ENCODE data around the gene IL6R.
A peak's percentile ranks its signal among the peaks of the same experiment; 100 is the strongest.

Gene IL6R

GRCh38 chr1:154471304-154471703 is 66.2 kb downstream of the IL6R start:
- H3K4me3 ChIP-seq (replicated peaks; ENCODE audit: low read depth, low read length), result no peak overlapping the region
- no peaks in the 10 kb centered on the region for H3K36me3 ChIP-seq (ENCODE audit: control insufficient read depth, insufficient read depth, low read length)
- DNase-seq (ENCODE audit: extremely low read depth, insufficient read length), result no peak
- H3K27me3 ChIP-seq (replicated peaks; ENCODE audit: control insufficient read depth, insufficient read depth, low read length), result no peaks in the 10 kb centered on the region; the same call in 1 of the 2 replicates
- TF ChIP-seq CTCF (IDR thresholded peaks at IDR 0.05; ENCODE audit: insufficient read depth, low read length, poor library complexity, severe bottlenecking), result no peak

- no peaks in the 10 kb centered on the region for H3K36me3 ChIP-seq (ENCODE audit: control insufficient read depth, insufficient read depth, low read length)
- no peak for DNase-seq (ENCODE audit: extremely low read depth, insufficient read length)
- TF ChIP-seq CTCF (IDR thresholded peaks at IDR 0.05; ENCODE audit: insufficient read depth, low read length, poor library complexity, severe bottlenecking), result no peak
- no peak overlapping the region for H3K4me3 ChIP-seq (replicated peaks; ENCODE audit: low read depth, low read length)
- no peaks in the 10 kb centered on the region; the same call in 1 of the 2 replicates for H3K27me3 ChIP-seq (replicated peaks; ENCODE audit: control insufficient read depth, insufficient read depth, low read length)
These were observed 69.7 kb downstream of the IL6R start for GRCh38 chr1:154474802-154475201.

GRCh38 chr1:154476791-154477190 is 71.6 kb downstream of the IL6R start:
- DNase-seq (ENCODE audit: extremely low read depth, insufficient read length), result no peak
- TF ChIP-seq CTCF (IDR thresholded peaks at IDR 0.05; ENCODE audit: insufficient read depth, low read length, poor library complexity, severe bottlenecking), result no peak
- H3K36me3 ChIP-seq (ENCODE audit: control insufficient read depth, insufficient read depth, low read length), result no peaks in the 10 kb centered on the region
- H3K27me3 ChIP-seq (replicated peaks; ENCODE audit: control insufficient read depth, insufficient read depth, low read length), result no peaks in the 10 kb centered on the region
- H3K4me3 ChIP-seq (replicated peaks; ENCODE audit: low read depth, low read length), result no peak overlapping the region

DNA sequence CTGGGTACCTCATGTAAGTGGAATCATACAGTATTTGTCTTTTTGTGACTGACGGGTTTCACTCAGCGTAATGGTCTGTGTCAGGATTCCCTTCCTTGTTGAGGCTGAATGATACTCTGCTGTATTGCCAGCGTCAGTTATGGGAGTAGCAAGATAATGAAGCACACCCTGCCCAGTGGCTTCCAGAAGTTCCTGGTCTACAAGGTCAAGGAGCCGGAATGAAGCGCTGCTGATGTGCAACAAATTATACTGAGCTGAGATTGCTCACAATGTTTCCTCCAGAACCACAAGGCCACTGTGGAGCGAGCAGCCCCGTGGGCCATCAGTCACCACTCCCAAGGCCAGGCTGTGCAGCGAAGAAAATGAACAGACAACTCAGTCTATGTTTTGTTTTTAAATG is 72.9 kb downstream of the IL6R start:
- Histone ChIP-seq H3K4me3 (replicated peaks; ENCODE audit: low read depth, low read length) (no peak overlapping the region), H3K36me3 (ENCODE audit: control insufficient read depth, insufficient read depth, low read length) (no peaks in the 10 kb centered on the region), H3K27me3 (replicated peaks; ENCODE audit: control insufficient read depth, insufficient read depth, low read length) (no peaks in the 10 kb centered on the region)
- DNase-seq (ENCODE audit: extremely low read depth, insufficient read length), result no peak
- no peak for TF ChIP-seq CTCF (IDR thresholded peaks at IDR 0.05; ENCODE audit: insufficient read depth, low read length, poor library complexity, severe bottlenecking)

DNA sequence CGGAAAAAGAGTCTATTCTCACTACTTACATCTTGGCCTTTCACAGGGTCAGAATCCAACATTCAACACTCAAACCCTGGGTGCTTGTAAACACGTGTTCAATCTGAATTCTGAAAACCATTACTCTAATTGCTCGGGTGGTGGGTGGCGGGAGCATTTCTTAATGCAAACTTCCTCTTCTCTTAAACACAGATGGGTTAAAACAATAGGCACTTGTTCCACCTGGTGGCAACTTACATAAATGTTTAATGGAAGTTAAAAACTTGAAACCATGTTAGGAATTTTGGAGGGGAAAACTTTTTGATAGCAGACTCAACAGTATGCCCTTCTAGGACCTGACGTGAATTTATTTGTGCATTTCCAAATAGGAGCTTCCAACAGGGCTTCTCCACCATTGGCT is 73.5 kb downstream of the IL6R start:
- no peak for DNase-seq (ENCODE audit: extremely low read depth, insufficient read length)
- Histone ChIP-seq H3K27me3 (replicated peaks; ENCODE audit: control insufficient read depth, insufficient read depth, low read length) (no peaks in the 10 kb centered on the region), H3K36me3 (ENCODE audit: control insufficient read depth, insufficient read depth, low read length) (no peaks in the 10 kb centered on the region), H3K4me3 (replicated peaks; ENCODE audit: low read depth, low read length) (no peak overlapping the region)
- peak; percentile 9 for TF ChIP-seq CTCF (IDR thresholded peaks at IDR 0.05; ENCODE audit: insufficient read depth, low read length, poor library complexity, severe bottlenecking)

- Histone ChIP-seq H3K27me3 (replicated peaks; ENCODE audit: control insufficient read depth, insufficient read depth, low read length) (no peaks in the 10 kb centered on the region; the same call in 1 of the 2 replicates), H3K4me3 (replicated peaks; ENCODE audit: low read depth, low read length) (no peak overlapping the region), H3K36me3 (ENCODE audit: control insufficient read depth, insufficient read depth, low read length) (no peaks in the 10 kb centered on the region)
- no peak for DNase-seq (ENCODE audit: extremely low read depth, insufficient read length)
- peak; percentile 91 for TF ChIP-seq CTCF (IDR thresholded peaks at IDR 0.05; ENCODE audit: insufficient read depth, low read length, poor library complexity, severe bottlenecking)
These were observed 74.8 kb downstream of the IL6R start for GRCh38 chr1:154479764-154480421.
